DOHH2 (cell line): ENCODE results near the gene PTH.
A peak's percentile ranks its signal among the peaks of the same experiment; 100 is the strongest.

Experiments used
- EZH2phosphoT487 ChIP-seq: fragments of 200-600 bp; sonication (generic); IDR thresholded peaks from 2 replicates; pipeline ENCODE4 v1.6.1; 2017; ENCODE audit warnings: borderline replicate concordance, mild to moderate bottlenecking, antibody characterized with exemption, low read length, moderate library complexity, mixed read lengths
- TF ChIP-seq, protein P1 (sequence below): fragments of 200-600 bp; sonication (generic); IDR thresholded peaks from one replicate; pipeline ENCODE4 v1.5.1; 2014; ENCODE audit warnings: antibody characterized with exemption, mild to moderate bottlenecking, low read depth, low read length; ENCODE audit not compliant: poor library complexity, severe bottlenecking

DNA sequence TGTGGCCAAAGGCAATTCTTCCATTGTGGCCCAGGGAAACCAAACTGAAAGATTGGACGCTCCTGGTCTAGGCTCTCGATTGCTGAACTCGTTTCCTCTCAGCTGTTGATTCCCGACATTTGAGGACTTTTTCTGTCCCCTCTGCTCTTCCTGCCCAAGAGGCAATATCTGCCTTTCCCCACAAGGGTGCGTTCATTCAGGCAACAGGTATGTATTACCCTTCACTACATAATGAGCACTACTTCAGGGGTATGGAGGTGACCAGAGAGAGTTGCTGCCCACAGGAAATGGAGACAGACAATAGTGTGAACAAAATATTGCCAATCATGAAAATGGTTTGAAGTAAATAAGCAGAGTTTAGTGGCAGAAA, 8.2 kb downstream of the PTH start:
- TF ChIP-seq, protein P1, sequence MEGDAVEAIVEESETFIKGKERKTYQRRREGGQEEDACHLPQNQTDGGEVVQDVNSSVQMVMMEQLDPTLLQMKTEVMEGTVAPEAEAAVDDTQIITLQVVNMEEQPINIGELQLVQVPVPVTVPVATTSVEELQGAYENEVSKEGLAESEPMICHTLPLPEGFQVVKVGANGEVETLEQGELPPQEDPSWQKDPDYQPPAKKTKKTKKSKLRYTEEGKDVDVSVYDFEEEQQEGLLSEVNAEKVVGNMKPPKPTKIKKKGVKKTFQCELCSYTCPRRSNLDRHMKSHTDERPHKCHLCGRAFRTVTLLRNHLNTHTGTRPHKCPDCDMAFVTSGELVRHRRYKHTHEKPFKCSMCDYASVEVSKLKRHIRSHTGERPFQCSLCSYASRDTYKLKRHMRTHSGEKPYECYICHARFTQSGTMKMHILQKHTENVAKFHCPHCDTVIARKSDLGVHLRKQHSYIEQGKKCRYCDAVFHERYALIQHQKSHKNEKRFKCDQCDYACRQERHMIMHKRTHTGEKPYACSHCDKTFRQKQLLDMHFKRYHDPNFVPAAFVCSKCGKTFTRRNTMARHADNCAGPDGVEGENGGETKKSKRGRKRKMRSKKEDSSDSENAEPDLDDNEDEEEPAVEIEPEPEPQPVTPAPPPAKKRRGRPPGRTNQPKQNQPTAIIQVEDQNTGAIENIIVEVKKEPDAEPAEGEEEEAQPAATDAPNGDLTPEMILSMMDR: peak; percentile 36
- no peak for TF ChIP-seq EZH2phosphoT487
